GM12878 (cell line): Measurements from ENCODE around the gene NGDN. TPM values are rescaled to one million over a fixed set of nuclear protein-coding genes. Genes with fewer than 3 reads are reported as not detected.

Experiments
- ATF7 ChIP-seq: fragments of 450-650 bp; IDR thresholded peaks from 2 replicates; pipeline ENCODE4 v1.6.1; 2016; ENCODE audit warnings: low read depth, mild to moderate bottlenecking
- BACH1 ChIP-seq: fragments of 450-650 bp; IDR thresholded peaks from 2 replicates; pipeline ENCODE4 v1.6.1; 2017; ENCODE audit warnings: mild to moderate bottlenecking, borderline replicate concordance
- CEBPB ChIP-seq, 2 experiments: fragments of 150-350 bp in 1 of 2; IDR thresholded peaks; 2 replicates each; pipeline ENCODE4 v1.6.1; 2012 to 2014; ENCODE audit warnings: low read depth in 2 of 2, low read length in 2 of 2, borderline replicate concordance in 1 of 2, inconsistent platforms in 1 of 2
- CHD1 ChIP-seq: IDR thresholded peaks from 2 replicates; pipeline ENCODE4 v1.6.1; 2012; ENCODE audit warnings: low read depth, low read length, improper control_type of control experiment
- ETV6 ChIP-seq, 2 experiments: fragments of 450-650 bp in 1 of 2; IDR thresholded peaks in 1 of 2; conservative IDR thresholded peaks in 1 of 2; 2 replicates each; pipeline ENCODE4 v1.6.1; 2014; ENCODE audit warnings: antibody characterized with exemption in 1 of 2, borderline replicate concordance in 1 of 2, low read depth in 1 of 2, mild to moderate bottlenecking in 1 of 2, moderate library complexity in 1 of 2
- KAT2A ChIP-seq: conservative IDR thresholded peaks from 2 replicates; pipeline ENCODE4 v1.6.1; 2011; ENCODE audit warnings: low read depth, low read length; ENCODE audit not compliant: control insufficient read depth
- KLF5 ChIP-seq: fragments of 450-650 bp; IDR thresholded peaks from 2 replicates; pipeline ENCODE4 v1.6.1; 2014; ENCODE audit warnings: mild to moderate bottlenecking; ENCODE audit not compliant: partially characterized antibody
- MYB ChIP-seq: fragments of 150-350 bp; IDR thresholded peaks from 2 replicates; pipeline ENCODE4 v1.6.1; 2014; ENCODE audit warnings: mild to moderate bottlenecking, low read depth, low read length, borderline replicate concordance
- NRF1 ChIP-seq: conservative IDR thresholded peaks from 2 replicates; pipeline ENCODE4 v1.6.1; 2011; ENCODE audit warnings: mild to moderate bottlenecking, low read depth, low read length, improper control_type of control experiment
- RFX5 ChIP-seq: IDR thresholded peaks from 2 replicates; pipeline ENCODE4 v1.6.1; 2011; ENCODE audit warnings: low read depth, low read length, improper control_type of control experiment
- SMC3 ChIP-seq: IDR thresholded peaks from 2 replicates; pipeline ENCODE4 v1.6.1; 2011; ENCODE audit warnings: low read length, improper control_type of control experiment, borderline replicate concordance
- ZNF217 ChIP-seq: fragments of 450-650 bp; IDR thresholded peaks from 2 replicates; pipeline ENCODE4 v1.6.1; 2017; ENCODE audit warnings: antibody characterized with exemption, mild to moderate bottlenecking
- ZNF274 ChIP-seq: IDR thresholded peaks from one replicate; pipeline ENCODE4 v1.8.0; 2011; ENCODE audit not compliant: insufficient read length, insufficient read depth
- ZNF622 ChIP-seq: fragments of 450-650 bp; IDR thresholded peaks from 2 replicates; pipeline ENCODE4 v1.6.1; 2017; ENCODE audit warnings: mild to moderate bottlenecking, inconsistent platforms
- polyA plus RNA-seq, 11 experiments: library from polyadenylated mRNA; depleted of rRNA in 4 of 11; unstranded in 6 of 11; stranded (reverse) in 5 of 11; fragments of >200 nt; fragmentation: Nextera tagmentation in 4 of 11; fragmentation: Illumina TruSeq in 1 of 11; extraction: Ambion mirVana in 4 of 11; extraction: Trizol in 1 of 11; gene quantifications; 1 replicate in 1 of 11; 2 replicates in 10 of 11; pipeline versions ENCODE4 v1.2.1 to v1.2.3, GENCODE V29; 2011 to 2016; ENCODE audit warnings: inconsistent platforms in 2 of 11, missing spikeins in 2 of 11, low read depth in 1 of 11
- total RNA-seq, 4 experiments: library from RNA; depleted of rRNA in 3 of 4; stranded (reverse); fragments of >200 nt in 3 of 4; fragmentation: Illumina TruSeq in 1 of 4; extraction: Trizol in 1 of 4; gene quantifications; 2 replicates each; pipeline versions ENCODE4 v1.2.1 to v1.2.3, GENCODE V29; 2013 to 2021
- TF ChIP-seq, protein P1 (sequence below): fragments of 450-650 bp; formaldehyde crosslinking; IDR thresholded peaks from 2 replicates; pipeline ENCODE4 v1.4.0; 2022; ENCODE audit warnings: mild to moderate bottlenecking, moderate library complexity
- TF ChIP-seq, protein P2 (sequence below): fragments of 450-650 bp; IDR thresholded peaks from 2 replicates; pipeline ENCODE4 v1.6.1; 2018; ENCODE audit warnings: mild to moderate bottlenecking, low read depth, moderate library complexity; ENCODE audit not compliant: partially characterized antibody
- TF ChIP-seq, protein P3 (sequence below): fragments of 150-350 bp; IDR thresholded peaks from 2 replicates; pipeline ENCODE4 v1.6.1; 2016; ENCODE audit warnings: low read depth, low read length

The NGDN gene
- total and polyA plus RNA-seq, 10 of the 15 experiments (the other 5 are each of a cell fraction or from before 2014, with no cell fraction given), result 40.4 to 163 (median 71.4) TPM

DNA sequence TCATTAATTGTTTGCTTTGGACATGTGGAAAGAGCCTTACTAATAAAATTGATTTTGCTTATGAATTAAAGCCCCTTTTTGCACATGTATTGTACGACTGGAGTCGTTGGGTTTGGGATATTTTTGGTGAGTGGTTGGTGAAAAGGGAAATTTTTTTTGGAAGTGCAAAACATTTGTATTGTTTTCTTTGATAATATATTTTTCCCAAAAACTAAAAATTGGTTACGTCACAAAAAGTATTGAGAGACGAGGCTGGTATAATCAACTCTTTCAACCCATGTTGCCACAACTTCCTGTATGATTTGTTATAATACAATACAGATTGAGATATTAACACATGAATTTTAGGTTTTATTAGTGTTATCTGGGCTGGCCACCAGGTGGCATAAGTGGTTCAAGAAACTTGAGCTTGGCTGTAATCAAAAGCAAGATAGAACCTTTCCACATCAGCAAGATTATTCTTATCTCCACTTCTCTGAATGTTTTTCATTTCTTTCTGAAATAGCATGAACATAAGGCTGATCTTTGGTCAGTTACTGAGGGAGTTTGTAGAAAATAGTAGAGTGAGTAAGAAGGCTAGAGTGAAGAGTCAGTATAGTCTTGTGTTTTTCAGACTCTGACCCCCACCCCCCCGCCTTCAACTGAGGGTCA lies 8.7 kb downstream of the NGDN start (continued):
- TF ChIP-seq, protein P1, sequence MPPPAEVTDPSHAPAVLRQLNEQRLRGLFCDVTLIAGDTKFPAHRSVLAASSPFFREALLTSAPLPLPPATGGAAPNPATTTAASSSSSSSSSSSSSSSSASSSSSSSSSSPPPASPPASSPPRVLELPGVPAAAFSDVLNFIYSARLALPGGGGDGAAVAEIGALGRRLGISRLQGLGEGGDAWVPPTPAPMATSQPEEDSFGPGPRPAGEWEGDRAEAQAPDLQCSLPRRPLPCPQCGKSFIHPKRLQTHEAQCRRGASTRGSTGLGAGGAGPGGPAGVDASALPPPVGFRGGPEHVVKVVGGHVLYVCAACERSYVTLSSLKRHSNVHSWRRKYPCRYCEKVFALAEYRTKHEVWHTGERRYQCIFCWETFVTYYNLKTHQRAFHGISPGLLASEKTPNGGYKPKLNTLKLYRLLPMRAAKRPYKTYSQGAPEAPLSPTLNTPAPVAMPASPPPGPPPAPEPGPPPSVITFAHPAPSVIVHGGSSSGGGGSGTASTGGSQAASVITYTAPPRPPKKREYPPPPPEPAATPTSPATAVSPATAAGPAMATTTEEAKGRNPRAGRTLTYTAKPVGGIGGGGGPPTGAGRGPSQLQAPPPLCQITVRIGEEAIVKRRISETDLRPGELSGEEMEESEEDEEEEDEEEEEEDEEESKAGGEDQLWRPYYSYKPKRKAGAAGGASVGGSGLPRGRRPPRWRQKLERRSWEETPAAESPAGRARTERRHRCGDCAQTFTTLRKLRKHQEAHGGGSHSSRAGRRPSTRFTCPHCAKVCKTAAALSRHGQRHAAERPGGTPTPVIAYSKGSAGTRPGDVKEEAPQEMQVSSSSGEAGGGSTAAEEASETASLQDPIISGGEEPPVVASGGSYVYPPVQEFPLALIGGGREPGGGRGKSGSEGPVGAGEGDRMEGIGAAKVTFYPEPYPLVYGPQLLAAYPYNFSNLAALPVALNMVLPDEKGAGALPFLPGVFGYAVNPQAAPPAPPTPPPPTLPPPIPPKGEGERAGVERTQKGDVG, result no peak
- TF ChIP-seq, protein P2, sequence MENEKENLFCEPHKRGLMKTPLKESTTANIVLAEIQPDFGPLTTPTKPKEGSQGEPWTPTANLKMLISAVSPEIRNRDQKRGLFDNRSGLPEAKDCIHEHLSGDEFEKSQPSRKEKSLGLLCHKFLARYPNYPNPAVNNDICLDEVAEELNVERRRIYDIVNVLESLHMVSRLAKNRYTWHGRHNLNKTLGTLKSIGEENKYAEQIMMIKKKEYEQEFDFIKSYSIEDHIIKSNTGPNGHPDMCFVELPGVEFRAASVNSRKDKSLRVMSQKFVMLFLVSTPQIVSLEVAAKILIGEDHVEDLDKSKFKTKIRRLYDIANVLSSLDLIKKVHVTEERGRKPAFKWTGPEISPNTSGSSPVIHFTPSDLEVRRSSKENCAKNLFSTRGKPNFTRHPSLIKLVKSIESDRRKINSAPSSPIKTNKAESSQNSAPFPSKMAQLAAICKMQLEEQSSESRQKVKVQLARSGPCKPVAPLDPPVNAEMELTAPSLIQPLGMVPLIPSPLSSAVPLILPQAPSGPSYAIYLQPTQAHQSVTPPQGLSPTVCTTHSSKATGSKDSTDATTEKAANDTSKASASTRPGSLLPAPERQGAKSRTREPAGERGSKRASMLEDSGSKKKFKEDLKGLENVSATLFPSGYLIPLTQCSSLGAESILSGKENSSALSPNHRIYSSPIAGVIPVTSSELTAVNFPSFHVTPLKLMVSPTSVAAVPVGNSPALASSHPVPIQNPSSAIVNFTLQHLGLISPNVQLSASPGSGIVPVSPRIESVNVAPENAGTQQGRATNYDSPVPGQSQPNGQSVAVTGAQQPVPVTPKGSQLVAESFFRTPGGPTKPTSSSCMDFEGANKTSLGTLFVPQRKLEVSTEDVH, result no peak
- TF ChIP-seq NRF1 (no peak), ATF7 (peak; percentile 58; the same call in 1 of the 2 replicates), CEBPB (IDR thresholded peaks at IDR 0.05; ENCODE audit: borderline replicate concordance in 1 of 2, low read depth in 2 of 2, low read length in 2 of 2) (no peak), RFX5 (no peak), ETV6 (conservative IDR thresholded peaks at IDR 0.05 in 1 of 2, IDR thresholded peaks at IDR 0.05 in 1 of 2; ENCODE audit: borderline replicate concordance in 1 of 2, low read depth in 1 of 2) (no peak), CHD1 (no peak), SMC3 (peak; percentile 81; the same call in 1 of the 2 replicates), ZNF217 (no peak), ZNF622 (no peak), BACH1 (no peak), ZNF274 (no peak), KLF5 (no peak), KAT2A (no peak), MYB (no peak)
- TF ChIP-seq, protein P3, sequence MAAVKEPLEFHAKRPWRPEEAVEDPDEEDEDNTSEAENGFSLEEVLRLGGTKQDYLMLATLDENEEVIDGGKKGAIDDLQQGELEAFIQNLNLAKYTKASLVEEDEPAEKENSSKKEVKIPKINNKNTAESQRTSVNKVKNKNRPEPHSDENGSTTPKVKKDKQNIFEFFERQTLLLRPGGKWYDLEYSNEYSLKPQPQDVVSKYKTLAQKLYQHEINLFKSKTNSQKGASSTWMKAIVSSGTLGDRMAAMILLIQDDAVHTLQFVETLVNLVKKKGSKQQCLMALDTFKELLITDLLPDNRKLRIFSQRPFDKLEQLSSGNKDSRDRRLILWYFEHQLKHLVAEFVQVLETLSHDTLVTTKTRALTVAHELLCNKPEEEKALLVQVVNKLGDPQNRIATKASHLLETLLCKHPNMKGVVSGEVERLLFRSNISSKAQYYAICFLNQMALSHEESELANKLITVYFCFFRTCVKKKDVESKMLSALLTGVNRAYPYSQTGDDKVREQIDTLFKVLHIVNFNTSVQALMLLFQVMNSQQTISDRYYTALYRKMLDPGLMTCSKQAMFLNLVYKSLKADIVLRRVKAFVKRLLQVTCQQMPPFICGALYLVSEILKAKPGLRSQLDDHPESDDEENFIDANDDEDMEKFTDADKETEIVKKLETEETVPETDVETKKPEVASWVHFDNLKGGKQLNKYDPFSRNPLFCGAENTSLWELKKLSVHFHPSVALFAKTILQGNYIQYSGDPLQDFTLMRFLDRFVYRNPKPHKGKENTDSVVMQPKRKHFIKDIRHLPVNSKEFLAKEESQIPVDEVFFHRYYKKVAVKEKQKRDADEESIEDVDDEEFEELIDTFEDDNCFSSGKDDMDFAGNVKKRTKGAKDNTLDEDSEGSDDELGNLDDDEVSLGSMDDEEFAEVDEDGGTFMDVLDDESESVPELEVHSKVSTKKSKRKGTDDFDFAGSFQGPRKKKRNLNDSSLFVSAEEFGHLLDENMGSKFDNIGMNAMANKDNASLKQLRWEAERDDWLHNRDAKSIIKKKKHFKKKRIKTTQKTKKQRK, result no peak
